Measurements from ENCODE around the gene STYXL2. TPM values are rescaled to one million over a fixed set of nuclear protein-coding genes. Genes with fewer than 3 reads are reported as not detected.
A peak's percentile ranks its signal among the peaks of the same experiment; 100 is the strongest.

Gene STYXL2
- total RNA-seq, 2 donors from 2014 or later = 0.10 TPM; not detected in 1

DNA sequence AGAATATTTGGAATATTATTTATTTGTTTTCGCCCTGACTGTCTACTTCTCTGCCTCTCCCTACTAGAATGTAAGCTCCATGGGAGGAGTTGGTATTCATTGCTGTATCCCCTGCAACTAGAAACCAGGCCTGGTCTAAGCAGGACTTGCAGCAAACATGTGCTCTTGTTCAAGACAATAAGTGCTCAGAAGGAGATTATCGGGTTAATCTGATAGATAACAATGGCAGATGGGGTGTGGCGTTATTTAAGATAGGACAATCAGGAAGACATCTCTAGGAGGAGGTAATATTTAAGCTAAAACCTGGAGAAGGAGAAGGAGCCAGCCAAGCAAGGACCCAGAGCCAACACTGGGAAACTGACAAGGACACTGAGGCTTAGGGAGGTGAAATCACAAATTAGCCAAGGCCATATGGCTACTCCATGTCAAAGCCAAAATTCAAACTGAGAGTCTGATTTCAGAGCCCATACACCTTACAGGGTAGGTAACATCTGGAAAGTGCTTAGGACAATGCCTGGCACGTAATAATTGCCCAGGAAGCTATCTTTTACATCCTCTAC lies 41.5 kb downstream of the STYXL2 start:
- no peaks in the 10 kb centered on the region for H3K9me3 ChIP-seq
- intact Hi-C loops (cut with DNase I) = no loop called here
- no peaks in the 10 kb centered on the region for H3K27me3 ChIP-seq
- H3K36me3 ChIP-seq = no peaks in the 10 kb centered on the region
- H3K4me3 ChIP-seq = no peak overlapping the region
- no peaks in the 10 kb centered on the region for H3K4me1 ChIP-seq
- no peak for DNase-seq
- no peak overlapping the region for H3K27ac ChIP-seq
- H3K9ac ChIP-seq (ENCODE audit: low read depth in 2 of 2, low read length in 2 of 2) = no peak overlapping the region
- TF ChIP-seq, protein P1, sequence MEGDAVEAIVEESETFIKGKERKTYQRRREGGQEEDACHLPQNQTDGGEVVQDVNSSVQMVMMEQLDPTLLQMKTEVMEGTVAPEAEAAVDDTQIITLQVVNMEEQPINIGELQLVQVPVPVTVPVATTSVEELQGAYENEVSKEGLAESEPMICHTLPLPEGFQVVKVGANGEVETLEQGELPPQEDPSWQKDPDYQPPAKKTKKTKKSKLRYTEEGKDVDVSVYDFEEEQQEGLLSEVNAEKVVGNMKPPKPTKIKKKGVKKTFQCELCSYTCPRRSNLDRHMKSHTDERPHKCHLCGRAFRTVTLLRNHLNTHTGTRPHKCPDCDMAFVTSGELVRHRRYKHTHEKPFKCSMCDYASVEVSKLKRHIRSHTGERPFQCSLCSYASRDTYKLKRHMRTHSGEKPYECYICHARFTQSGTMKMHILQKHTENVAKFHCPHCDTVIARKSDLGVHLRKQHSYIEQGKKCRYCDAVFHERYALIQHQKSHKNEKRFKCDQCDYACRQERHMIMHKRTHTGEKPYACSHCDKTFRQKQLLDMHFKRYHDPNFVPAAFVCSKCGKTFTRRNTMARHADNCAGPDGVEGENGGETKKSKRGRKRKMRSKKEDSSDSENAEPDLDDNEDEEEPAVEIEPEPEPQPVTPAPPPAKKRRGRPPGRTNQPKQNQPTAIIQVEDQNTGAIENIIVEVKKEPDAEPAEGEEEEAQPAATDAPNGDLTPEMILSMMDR (IDR thresholded peaks at IDR 0.05) = no peak

DNA sequence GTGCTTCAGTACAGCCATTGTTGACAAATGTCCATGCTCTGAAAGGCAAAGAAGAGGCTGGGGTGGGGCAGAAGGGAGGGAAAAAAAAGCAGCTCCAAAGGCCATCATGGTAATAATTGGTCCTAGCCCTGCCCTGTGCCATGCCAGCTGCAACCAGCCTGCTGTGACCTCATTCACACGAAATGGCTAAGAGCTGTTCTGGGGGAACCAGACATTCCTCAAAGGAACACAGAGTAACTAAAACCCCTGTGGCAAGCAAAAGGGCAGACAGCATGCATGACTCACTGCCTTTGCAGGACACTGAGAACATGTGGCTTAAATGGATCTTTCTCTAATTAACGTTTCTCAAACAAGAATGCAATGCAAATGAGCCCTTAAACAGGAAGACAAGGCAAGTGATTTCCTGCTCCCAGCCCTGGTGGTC lies 42.3 kb downstream of the STYXL2 start:
- Histone ChIP-seq H3K36me3 (no peaks in the 10 kb centered on the region), H3K27ac (no peak overlapping the region), H3K27me3 (no peaks in the 10 kb centered on the region), H3K4me3 (no peak overlapping the region), H3K9ac (ENCODE audit: low read depth in 2 of 2, low read length in 2 of 2) (no peak overlapping the region), H3K9me3 (no peaks in the 10 kb centered on the region), H3K4me1 (no peaks in the 10 kb centered on the region)
- TF ChIP-seq, protein P1 (IDR thresholded peaks at IDR 0.05) = no peak
- intact Hi-C loops (cut with DNase I) = no loop called here
- DNase-seq = peak; percentile 65

GRCh38 chr1:167136806-167137205 lies 42.9 kb downstream of the STYXL2 start:
- Histone ChIP-seq H3K36me3 (no peaks in the 10 kb centered on the region), H3K4me1 (no peaks in the 10 kb centered on the region)
- intact Hi-C loops (cut with DNase I) = no loop called here

DNA sequence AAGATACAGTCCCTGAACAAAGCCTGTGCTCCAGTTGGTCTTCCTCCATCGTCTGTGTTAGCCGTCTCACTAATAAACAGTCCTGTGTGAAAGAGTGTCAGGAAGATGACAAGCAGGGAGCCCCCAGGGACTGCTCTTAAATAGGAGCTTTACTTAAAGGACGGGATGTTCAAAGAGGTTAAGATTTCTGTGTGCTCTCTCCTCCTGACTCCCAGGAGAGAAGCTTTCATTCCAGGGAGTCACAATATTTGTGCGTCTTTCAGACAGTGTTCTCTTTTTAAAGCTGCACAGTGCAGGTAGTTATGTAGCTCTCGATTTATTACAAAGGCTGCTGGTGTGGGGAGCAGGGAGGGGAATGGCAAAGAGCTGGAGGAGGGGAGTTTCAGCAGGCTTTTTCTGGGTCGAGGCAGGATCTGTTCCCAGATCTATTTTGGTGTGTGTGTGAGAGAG lies 43.5 kb downstream of the STYXL2 start:
- intact Hi-C loops (cut with DNase I) = no loop called here
- TF ChIP-seq, protein P1 (IDR thresholded peaks at IDR 0.05) = no peak
- no peaks in the 10 kb centered on the region for H3K27me3 ChIP-seq
- no peaks in the 10 kb centered on the region for H3K4me1 ChIP-seq
- no peaks in the 10 kb centered on the region for H3K9me3 ChIP-seq
- H3K9ac ChIP-seq (ENCODE audit: low read depth in 2 of 2, low read length in 2 of 2) = no peak overlapping the region
- no peak for DNase-seq
- H3K27ac ChIP-seq = no peak overlapping the region
- no peak overlapping the region for H3K4me3 ChIP-seq
- H3K36me3 ChIP-seq = no peaks in the 10 kb centered on the region

More at GRCh38 chr1:167136806-167137205, 42.9 kb downstream of the STYXL2 start:
- no peak for DNase-seq
- Histone ChIP-seq H3K27me3 (no peaks in the 10 kb centered on the region), H3K9ac (ENCODE audit: low read depth in 2 of 2, low read length in 2 of 2) (no peak overlapping the region), H3K9me3 (no peaks in the 10 kb centered on the region), H3K4me3 (no peak overlapping the region), H3K27ac (no peak overlapping the region)
- TF ChIP-seq, protein P1 (IDR thresholded peaks at IDR 0.05) = no peak

DNA sequence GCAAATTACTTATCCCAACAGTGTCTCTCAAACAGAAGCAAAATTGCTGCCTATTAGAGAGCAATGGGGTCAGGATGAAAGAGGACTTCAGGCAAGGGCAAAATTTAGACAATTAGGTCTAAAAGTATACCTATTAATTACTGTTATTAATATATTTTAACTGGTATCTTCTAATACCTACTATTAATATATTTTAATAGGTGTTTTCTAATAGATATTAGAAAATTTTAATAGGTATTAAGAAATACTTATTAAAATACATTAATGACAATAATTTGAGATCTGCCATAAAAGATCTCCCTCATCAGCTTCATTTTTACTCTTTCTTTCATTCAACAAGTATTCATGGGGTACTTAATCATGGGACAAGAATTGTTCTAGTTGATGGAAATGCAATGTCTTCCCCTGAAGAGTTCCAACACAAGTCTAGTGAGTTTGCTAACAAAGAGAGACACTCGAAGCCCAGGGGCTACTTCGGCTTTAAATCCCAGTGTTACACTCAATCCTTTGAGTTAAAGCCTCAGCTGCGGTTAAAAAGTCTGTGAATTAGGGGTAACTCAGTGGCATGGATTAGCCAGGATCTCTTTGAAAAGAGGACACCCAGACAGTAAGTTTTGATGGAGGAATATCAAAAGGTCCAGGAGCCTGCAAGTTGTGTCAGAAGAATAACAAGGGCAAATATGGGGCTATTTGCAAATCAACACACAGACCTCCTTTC lies 44.1 kb downstream of the STYXL2 start:
- Histone ChIP-seq H3K27ac (no peak overlapping the region), H3K9me3 (no peaks in the 10 kb centered on the region), H3K9ac (ENCODE audit: low read depth in 2 of 2, low read length in 2 of 2) (no peak overlapping the region), H3K4me3 (no peak overlapping the region), H3K27me3 (no peaks in the 10 kb centered on the region), H3K4me1 (no peaks in the 10 kb centered on the region), H3K36me3 (no peaks in the 10 kb centered on the region)
- TF ChIP-seq, protein P1 (IDR thresholded peaks at IDR 0.05) = no peak
- DNase-seq = no peak
- intact Hi-C loops (cut with DNase I) = no loop called here
